Smooth muscle cell (in vitro differentiated cells): Measurements from ENCODE around the gene RAB44. TPM values are rescaled to one million over a fixed set of nuclear protein-coding genes. Genes with fewer than 3 reads are reported as not detected.

ENCODE experiments used
- DNase-seq: peaks from one replicate; lab custom pipeline; 2025; ENCODE audit not compliant: unreplicated experiment; lab: John Stamatoyannopoulos, UW
- H2AFZ ChIP-seq: fragments of 200-600 bp; sonication (generic); 2 replicates; pipeline ENCODE4 v1.6.0; 2016; ENCODE audit warnings: antibody characterized with exemption, low read depth, mild to moderate bottlenecking
- H3F3A ChIP-seq: fragments of 200-600 bp; sonication (generic); 2 replicates; pipeline ENCODE4 v1.6.0; 2017; ENCODE audit warnings: antibody characterized with exemption, low read depth
- H3K27ac ChIP-seq: fragments of 200-600 bp; sonication (generic); 2 replicates; pipeline ENCODE4 v1.5.1; 2016; ENCODE audit warnings: low read depth, mild to moderate bottlenecking
- H3K27me3 ChIP-seq: fragments of 200-600 bp; sonication (generic); 2 replicates; pipeline ENCODE4 v1.6.1; 2016; ENCODE audit warnings: low read depth, mild to moderate bottlenecking
- H3K36me3 ChIP-seq: fragments of 200-600 bp; sonication (generic); 2 replicates; pipeline ENCODE4 v1.5.1; 2016; ENCODE audit warnings: low read depth
- H3K4me1 ChIP-seq: fragments of 200-600 bp; sonication (generic); 2 replicates; pipeline ENCODE4 v1.5.1; 2016; ENCODE audit warnings: low read depth
- H3K4me2 ChIP-seq: fragments of 200-600 bp; sonication (generic); 2 replicates; pipeline ENCODE4 v1.6.0; 2016; ENCODE audit warnings: mild to moderate bottlenecking
- H3K4me3 ChIP-seq: fragments of 200-600 bp; sonication (generic); 2 replicates; pipeline ENCODE4 v1.5.1; 2016; ENCODE audit warnings: mild to moderate bottlenecking
- H3K79me2 ChIP-seq: fragments of 200-600 bp; sonication (generic); 2 replicates; pipeline ENCODE4 v1.6.0; 2016; ENCODE audit warnings: low read depth, mild to moderate bottlenecking
- H3K9ac ChIP-seq: fragments of 200-600 bp; sonication (generic); 2 replicates; pipeline ENCODE4 v1.6.0; 2016; ENCODE audit warnings: low read depth
- H3K9me3 ChIP-seq: fragments of 200-600 bp; sonication (generic); replicated peaks from 2 replicates; pipeline ENCODE4 v1.5.1; 2016; ENCODE audit warnings: low read depth
- H4K20me1 ChIP-seq: fragments of 200-600 bp; sonication (generic); 2 replicates; pipeline ENCODE4 v1.6.0; 2016; ENCODE audit warnings: low read depth
- CTCF ChIP-seq: fragments of 200-600 bp; sonication (generic); IDR thresholded peaks from 2 replicates; pipeline ENCODE4 v1.5.1; 2017; ENCODE audit warnings: borderline replicate concordance, mild to moderate bottlenecking, antibody characterized with exemption; ENCODE audit not compliant: insufficient read depth, poor library complexity, severe bottlenecking
- WGBS: methylation state at CpG from one replicate; pipeline ENCODE4 v1.1.7; 2016; ENCODE audit warnings: low lambda C conversion rate; 5-methylcytosine and 5-hydroxymethylcytosine counted together
- polyA plus RNA-seq: library from polyadenylated mRNA; unstranded; fragments of >200 nt; fragmentation: Nextera tagmentation; extraction: Ambion mirVana; gene quantifications from 2 replicates; pipeline ENCODE4 v1.2.1, GENCODE V29; 2016
- total RNA-seq: library from RNA; depleted of rRNA; stranded (reverse); fragments of >200 nt; gene quantifications from 2 replicates; pipeline ENCODE4 v1.2.3, GENCODE V29; 2014

Gene RAB44
- total and polyA plus RNA-seq, 2 experiments from 2014 or later = 0.03 TPM; not detected in 1

GRCh38 chr6:36743032-36743431, 45.4 kb downstream of the RAB44 start:
- no peak for DNase-seq
- 75% methylated on average over 5 of the region's 5 CpGs for WGBS
- H3F3A ChIP-seq = no peaks in the 10 kb centered on the region
- no peaks in the 10 kb centered on the region for H4K20me1 ChIP-seq
- H3K9me3 ChIP-seq = no peaks in the 10 kb centered on the region
- no peak for TF ChIP-seq CTCF
- H3K4me3 ChIP-seq = no peak overlapping the region
- no peaks in the 10 kb centered on the region for H3K27me3 ChIP-seq
- H3K9ac ChIP-seq = no peak overlapping the region
- no peaks in the 10 kb centered on the region for H3K4me1 ChIP-seq
- H2AFZ ChIP-seq = no peak overlapping the region
- H3K27ac ChIP-seq = no peak overlapping the region
- no peaks in the 10 kb centered on the region for H3K36me3 ChIP-seq
- no peak overlapping the region for H3K4me2 ChIP-seq
- H3K79me2 ChIP-seq = no peaks in the 10 kb centered on the region

- no peaks in the 10 kb centered on the region for H3F3A ChIP-seq
- 83% methylated on average over 24 of the region's 24 CpGs for WGBS
- H4K20me1 ChIP-seq = no peaks in the 10 kb centered on the region
- DNase-seq = no peak
- H3K4me1 ChIP-seq = no peaks in the 10 kb centered on the region
- H3K4me2 ChIP-seq = no peak overlapping the region
- no peak overlapping the region for H3K27ac ChIP-seq
- no peaks in the 10 kb centered on the region for H3K36me3 ChIP-seq
- no peak for TF ChIP-seq CTCF
- no peak overlapping the region for H2AFZ ChIP-seq
- no peaks in the 10 kb centered on the region for H3K27me3 ChIP-seq
- H3K79me2 ChIP-seq = no peaks in the 10 kb centered on the region
- no peaks in the 10 kb centered on the region for H3K9me3 ChIP-seq
- H3K4me3 ChIP-seq = no peak overlapping the region
- H3K9ac ChIP-seq = no peak overlapping the region
Measured at GRCh38 chr6:36743538-36744303, 46.1 kb downstream of the RAB44 start.

- Histone ChIP-seq H3K4me2 (no peak overlapping the region), H3K4me1 (no peaks in the 10 kb centered on the region), H3K36me3 (no peaks in the 10 kb centered on the region), H3K4me3 (no peak overlapping the region), H3F3A (no peaks in the 10 kb centered on the region), H3K27me3 (no peaks in the 10 kb centered on the region), H3K79me2 (no peaks in the 10 kb centered on the region), H3K9me3 (no peaks in the 10 kb centered on the region), H2AFZ (no peak overlapping the region), H4K20me1 (no peaks in the 10 kb centered on the region), H3K9ac (no peak overlapping the region), H3K27ac (no peak overlapping the region)
- no peak for DNase-seq
- TF ChIP-seq CTCF = no peak
- 32% methylated on average over 2 of the region's 2 CpGs for WGBS
Measured at GRCh38 chr6:36744304-36744673, 46.7 kb downstream of the RAB44 start.

GRCh38 chr6:36745283-36745682, 47.7 kb downstream of the RAB44 start:
- TF ChIP-seq CTCF = no peak
- H3K9me3 ChIP-seq = no peaks in the 10 kb centered on the region
- H2AFZ ChIP-seq = no peak overlapping the region
- no peaks in the 10 kb centered on the region for H3K36me3 ChIP-seq
- no peak overlapping the region for H3K4me2 ChIP-seq
- no peaks in the 10 kb centered on the region for H3K4me1 ChIP-seq
- no peak overlapping the region for H3K9ac ChIP-seq
- H3K27me3 ChIP-seq = no peaks in the 10 kb centered on the region
- H3K27ac ChIP-seq = no peak overlapping the region
- no peaks in the 10 kb centered on the region for H4K20me1 ChIP-seq
- H3F3A ChIP-seq = no peaks in the 10 kb centered on the region
- WGBS = 95% methylated on average over 12 of the region's 12 CpGs
- no peaks in the 10 kb centered on the region for H3K79me2 ChIP-seq
- H3K4me3 ChIP-seq = no peak overlapping the region
- DNase-seq = no peak
